Measurements from ENCODE around the gene TASOR2. TPM values are rescaled to one million over a fixed set of nuclear protein-coding genes. Genes with fewer than 3 reads are reported as not detected.

TASOR2 gene
- total RNA-seq, 1 experiment from 2014 or later: 80.3 TPM

DNA sequence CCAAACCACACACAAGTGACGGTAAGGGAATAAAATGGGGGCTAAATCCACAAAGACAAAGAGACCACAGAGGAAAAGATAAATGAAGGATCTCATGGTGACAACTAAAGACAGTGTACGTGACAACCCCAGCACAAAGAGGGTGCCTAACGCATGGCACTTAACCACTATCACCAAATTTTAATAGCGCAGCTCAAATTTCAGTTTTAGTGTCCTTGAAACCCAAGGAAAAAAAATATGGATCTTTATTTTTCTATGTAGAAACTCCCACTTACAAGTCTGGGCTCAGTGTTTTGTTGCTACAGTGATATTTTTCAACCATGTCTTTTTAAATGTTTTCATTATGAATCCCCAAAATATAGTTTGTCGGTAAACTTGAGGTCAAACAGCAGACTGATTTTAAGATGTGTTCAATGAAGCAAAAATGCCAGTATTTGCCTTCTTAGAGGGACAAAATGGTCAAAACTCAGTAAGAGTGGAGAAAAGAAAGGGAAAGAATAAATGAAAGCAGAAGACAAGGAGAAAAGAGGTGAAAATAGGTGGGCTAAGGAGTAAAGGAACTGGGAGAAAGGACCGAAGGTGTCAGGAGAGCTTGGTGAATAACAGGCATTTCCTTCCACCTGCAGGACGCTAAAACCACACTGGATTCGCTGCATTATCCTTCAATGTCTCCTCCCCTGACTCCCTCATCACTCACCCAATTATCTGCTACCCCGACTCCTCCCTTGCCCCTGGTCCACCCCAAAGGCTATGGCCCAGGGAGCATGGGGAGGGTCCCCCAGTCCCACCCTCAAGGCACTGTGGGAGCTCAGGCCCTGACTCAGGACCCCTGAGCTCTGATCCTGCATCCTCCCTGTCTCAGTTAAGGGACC is 21.7 kb upstream of the TASOR2 start:
- H3K9me2 ChIP-seq (ENCODE audit: insufficient read depth): no peaks in the 10 kb centered on the region
- DNase-seq (ENCODE audit: low read depth, low spot score): no peak
- no peaks in the 10 kb centered on the region for H3K27me3 ChIP-seq (ENCODE audit: insufficient read depth, low read length)
- TF ChIP-seq TCF7L2 (IDR thresholded peaks at IDR 0.05; ENCODE audit: borderline replicate concordance, extremely low read depth, insufficient read depth, insufficient read length) (no peak), FOSL1 (IDR thresholded peaks at IDR 0.05; ENCODE audit: low read depth) (no peak), EGR1 (IDR thresholded peaks at IDR 0.05; ENCODE audit: low read depth) (no peak), JUND (IDR thresholded peaks at IDR 0.05) (no peak), CEBPB (IDR thresholded peaks at IDR 0.05; ENCODE audit: low read depth) (no peak), RAD21 (IDR thresholded peaks at IDR 0.05; ENCODE audit: low read depth) (no peak), SRF (IDR thresholded peaks at IDR 0.05; ENCODE audit: low read depth) (no peak), ZNF274 (IDR thresholded peaks at IDR 0.05; ENCODE audit: low read depth, low read length) (no peak), ELF1 (IDR thresholded peaks at IDR 0.05; ENCODE audit: borderline replicate concordance, low read depth) (no peak), ZFX (IDR thresholded peaks at IDR 0.05) (no peak), CBX3 (IDR thresholded peaks at IDR 0.05; ENCODE audit: low read depth) (no peak), POLR2A (IDR thresholded peaks at IDR 0.05; ENCODE audit: borderline replicate concordance, extremely low read depth, insufficient read depth, insufficient read length) (no peak), POLR2AphosphoS5 (IDR thresholded peaks at IDR 0.05; ENCODE audit: low read depth, low read length) (no peak), YY1 (IDR thresholded peaks at IDR 0.05; ENCODE audit: extremely low read depth, insufficient replicate concordance, low read depth, low read length) (no peak)
- TF ChIP-seq, protein P1, sequence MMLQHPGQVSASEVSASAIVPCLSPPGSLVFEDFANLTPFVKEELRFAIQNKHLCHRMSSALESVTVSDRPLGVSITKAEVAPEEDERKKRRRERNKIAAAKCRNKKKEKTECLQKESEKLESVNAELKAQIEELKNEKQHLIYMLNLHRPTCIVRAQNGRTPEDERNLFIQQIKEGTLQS (IDR thresholded peaks at IDR 0.05): no peak
- TF ChIP-seq, protein P2, sequence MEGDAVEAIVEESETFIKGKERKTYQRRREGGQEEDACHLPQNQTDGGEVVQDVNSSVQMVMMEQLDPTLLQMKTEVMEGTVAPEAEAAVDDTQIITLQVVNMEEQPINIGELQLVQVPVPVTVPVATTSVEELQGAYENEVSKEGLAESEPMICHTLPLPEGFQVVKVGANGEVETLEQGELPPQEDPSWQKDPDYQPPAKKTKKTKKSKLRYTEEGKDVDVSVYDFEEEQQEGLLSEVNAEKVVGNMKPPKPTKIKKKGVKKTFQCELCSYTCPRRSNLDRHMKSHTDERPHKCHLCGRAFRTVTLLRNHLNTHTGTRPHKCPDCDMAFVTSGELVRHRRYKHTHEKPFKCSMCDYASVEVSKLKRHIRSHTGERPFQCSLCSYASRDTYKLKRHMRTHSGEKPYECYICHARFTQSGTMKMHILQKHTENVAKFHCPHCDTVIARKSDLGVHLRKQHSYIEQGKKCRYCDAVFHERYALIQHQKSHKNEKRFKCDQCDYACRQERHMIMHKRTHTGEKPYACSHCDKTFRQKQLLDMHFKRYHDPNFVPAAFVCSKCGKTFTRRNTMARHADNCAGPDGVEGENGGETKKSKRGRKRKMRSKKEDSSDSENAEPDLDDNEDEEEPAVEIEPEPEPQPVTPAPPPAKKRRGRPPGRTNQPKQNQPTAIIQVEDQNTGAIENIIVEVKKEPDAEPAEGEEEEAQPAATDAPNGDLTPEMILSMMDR (IDR thresholded peaks at IDR 0.05 in 2 of 3, conservative IDR thresholded peaks at IDR 0.05 in 1 of 3; ENCODE audit: borderline replicate concordance in 1 of 3, insufficient read depth in 1 of 3, low read depth in 2 of 3, low read length in 2 of 3): no peak
- TF ChIP-seq, protein P3, sequence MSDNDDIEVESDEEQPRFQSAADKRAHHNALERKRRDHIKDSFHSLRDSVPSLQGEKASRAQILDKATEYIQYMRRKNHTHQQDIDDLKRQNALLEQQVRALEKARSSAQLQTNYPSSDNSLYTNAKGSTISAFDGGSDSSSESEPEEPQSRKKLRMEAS (IDR thresholded peaks at IDR 0.05): no peak
- H3K4me3 ChIP-seq (replicated peaks in 1 of 2; ENCODE audit: low read depth in 1 of 2, low read length in 2 of 2): no peak overlapping the region
- H2AFZ ChIP-seq (ENCODE audit: low read depth, low read length, poor library complexity, severe bottlenecking): no peak overlapping the region
- ATAC-seq: no peak
- H3K9ac ChIP-seq (ENCODE audit: low read length): no peak overlapping the region
- intact Hi-C loops (cut with micrococcal nuclease): no loop called here
- H3K4me1 ChIP-seq (ENCODE audit: control insufficient read depth in 1 of 2, insufficient read depth in 2 of 2, low read length in 2 of 2): peaks cover 9 to 43% of the 10 kb centered on the region in 2 experiments; a peak in 3 of 4 replicates
- H3K9me3 ChIP-seq (ENCODE audit: control insufficient read depth in 1 of 2, insufficient read depth in 1 of 2, low read depth in 1 of 2, low read length in 2 of 2): no peaks in the 10 kb centered on the region
- no TSS peak for BruUV-seq (replicated peaks)
- no peaks in the 10 kb centered on the region for H3K36me3 ChIP-seq (ENCODE audit: control insufficient read depth in 1 of 2, insufficient read depth in 2 of 2, low read length in 2 of 2)
- POLR2A ChIA-PET: no interaction called here
- H4K20me1 ChIP-seq (ENCODE audit: insufficient read depth): no peaks in the 10 kb centered on the region
- H3K27ac ChIP-seq (ENCODE audit: low read depth, low read length): no peak overlapping the region
- RAD21 ChIA-PET (ENCODE audit: low non-redundant PET in 1 of 2, low total read pairs in 2 of 2, uncharacterized antibody in 2 of 2, unreplicated experiment in 2 of 2): no interaction called here
- CTCF ChIA-PET: no interaction called here
- no peak overlapping the region for H3K4me2 ChIP-seq (ENCODE audit: low read length)
- H3K79me2 ChIP-seq (ENCODE audit: insufficient read depth, low read length): peaks cover 30% of the 10 kb centered on the region; the same call in 1 of the 2 replicates

All from HCT116 (cell line).